Activated naive CD8-positive, alpha-beta T cell treated with anti-CD3 and anti-CD28 coated beads, Interleukin-2, amount 50 U/mL, for 24 hours (primary cell): ENCODE results near the gene WDFY3.

ENCODE experiments used
- ATAC-seq: fragments of 150-1000 bp; cut with Tn5 transposase; one replicate; pipeline ENCODE4 v1.10.0; 2021
- DNase-seq: peaks from one replicate; pipeline ENCODE4 v3.0.0; 2021
- H3K27ac Mint-ChIP-seq: one replicate; pipeline ENCODE4 v1.8.0; 2021; ENCODE audit warnings: mild to moderate bottlenecking, mixed read lengths
- H3K27me3 Mint-ChIP-seq: one replicate; pipeline ENCODE4 v1.8.0; 2021; ENCODE audit warnings: mixed read lengths
- H3K36me3 Mint-ChIP-seq: one replicate; pipeline ENCODE4 v1.8.0; 2021; ENCODE audit warnings: low read depth, mixed read lengths
- H3K4me1 Mint-ChIP-seq: one replicate; pipeline ENCODE4 v1.8.0; 2021; ENCODE audit warnings: mixed read lengths
- H3K4me3 Mint-ChIP-seq: one replicate; pipeline ENCODE4 v1.8.0; 2021; ENCODE audit warnings: mild to moderate bottlenecking, moderate library complexity, mixed read lengths
- H3K9me3 Mint-ChIP-seq: one replicate; pipeline ENCODE4 v1.8.0; 2021; ENCODE audit warnings: mixed read lengths

Gene WDFY3

GRCh38 chr4:84931274-84931673, 35.2 kb downstream of the WDFY3 start:
- H3K4me1 Mint-ChIP-seq = no peaks in the 10 kb centered on the region
- no peak for DNase-seq

GRCh38 chr4:84928089-84928488, 38.4 kb downstream of the WDFY3 start:
- Mint-ChIP-seq H3K4me3 (no peak overlapping the region), H3K36me3 (no peaks in the 10 kb centered on the region), H3K4me1 (no peaks in the 10 kb centered on the region), H3K27me3 (no peaks in the 10 kb centered on the region), H3K9me3 (no peaks in the 10 kb centered on the region), H3K27ac (no peak overlapping the region)
- DNase-seq (no peak), ATAC-seq (no peak)

More at GRCh38 chr4:84931274-84931673, 35.2 kb downstream of the WDFY3 start:
- no peak for ATAC-seq
- H3K4me3 Mint-ChIP-seq = no peak overlapping the region
- no peaks in the 10 kb centered on the region for H3K27me3 Mint-ChIP-seq
- H3K27ac Mint-ChIP-seq = no peak overlapping the region
- no peaks in the 10 kb centered on the region for H3K36me3 Mint-ChIP-seq
- no peaks in the 10 kb centered on the region for H3K9me3 Mint-ChIP-seq

GRCh38 chr4:84927428-84927827, 39.1 kb downstream of the WDFY3 start:
- Mint-ChIP-seq H3K4me3 (no peak overlapping the region), H3K27ac (no peak overlapping the region), H3K4me1 (no peaks in the 10 kb centered on the region), H3K27me3 (no peaks in the 10 kb centered on the region), H3K36me3 (no peaks in the 10 kb centered on the region), H3K9me3 (no peaks in the 10 kb centered on the region)
- DNase-seq (no peak), ATAC-seq (no peak)

DNA sequence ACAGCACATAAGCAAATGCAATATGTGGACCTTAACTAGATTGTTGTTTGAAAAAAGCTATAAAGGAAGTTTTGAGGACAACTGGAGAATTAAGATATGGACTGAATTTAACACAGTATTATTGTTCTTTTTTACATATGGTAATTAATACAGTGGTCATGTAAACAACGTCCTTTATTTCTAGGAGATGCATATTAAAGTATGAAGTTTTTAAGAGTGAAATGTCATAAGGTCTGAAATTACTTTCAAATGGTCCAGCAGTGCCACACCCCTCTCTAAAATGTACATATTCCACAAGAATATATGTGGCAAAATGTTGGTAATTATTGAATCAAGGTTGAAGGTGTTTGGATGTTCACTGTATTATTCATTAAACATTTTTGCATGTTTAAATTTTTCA, 40.9 kb downstream of the WDFY3 start:
- no peaks in the 10 kb centered on the region for H3K36me3 Mint-ChIP-seq
- no peak for DNase-seq
- no peaks in the 10 kb centered on the region for H3K4me1 Mint-ChIP-seq
- ATAC-seq = no peak
- no peak overlapping the region for H3K4me3 Mint-ChIP-seq
- peaks cover 2% of the 10 kb centered on the region for H3K27me3 Mint-ChIP-seq
- no peaks in the 10 kb centered on the region for H3K9me3 Mint-ChIP-seq
- H3K27ac Mint-ChIP-seq = no peak overlapping the region

- H3K9me3 Mint-ChIP-seq = no peaks in the 10 kb centered on the region
- no peak overlapping the region for H3K4me3 Mint-ChIP-seq
- H3K36me3 Mint-ChIP-seq = no peaks in the 10 kb centered on the region
- peaks cover 2% of the 10 kb centered on the region for H3K27me3 Mint-ChIP-seq
- no peak overlapping the region for H3K27ac Mint-ChIP-seq
- no peak for ATAC-seq
- H3K4me1 Mint-ChIP-seq = no peaks in the 10 kb centered on the region
- DNase-seq = no peak
These were observed 42.1 kb downstream of the WDFY3 start for GRCh38 chr4:84924434-84924833.

- no peaks in the 10 kb centered on the region for H3K9me3 Mint-ChIP-seq
- no peaks in the 10 kb centered on the region for H3K36me3 Mint-ChIP-seq
- no peaks in the 10 kb centered on the region for H3K4me1 Mint-ChIP-seq
- H3K4me3 Mint-ChIP-seq = no peak overlapping the region
- DNase-seq (no peak), ATAC-seq (no peak)
- H3K27me3 Mint-ChIP-seq = peaks cover 2% of the 10 kb centered on the region
- H3K27ac Mint-ChIP-seq = no peak overlapping the region
These were observed 45.9 kb downstream of the WDFY3 start for GRCh38 chr4:84920617-84921016.

DNA sequence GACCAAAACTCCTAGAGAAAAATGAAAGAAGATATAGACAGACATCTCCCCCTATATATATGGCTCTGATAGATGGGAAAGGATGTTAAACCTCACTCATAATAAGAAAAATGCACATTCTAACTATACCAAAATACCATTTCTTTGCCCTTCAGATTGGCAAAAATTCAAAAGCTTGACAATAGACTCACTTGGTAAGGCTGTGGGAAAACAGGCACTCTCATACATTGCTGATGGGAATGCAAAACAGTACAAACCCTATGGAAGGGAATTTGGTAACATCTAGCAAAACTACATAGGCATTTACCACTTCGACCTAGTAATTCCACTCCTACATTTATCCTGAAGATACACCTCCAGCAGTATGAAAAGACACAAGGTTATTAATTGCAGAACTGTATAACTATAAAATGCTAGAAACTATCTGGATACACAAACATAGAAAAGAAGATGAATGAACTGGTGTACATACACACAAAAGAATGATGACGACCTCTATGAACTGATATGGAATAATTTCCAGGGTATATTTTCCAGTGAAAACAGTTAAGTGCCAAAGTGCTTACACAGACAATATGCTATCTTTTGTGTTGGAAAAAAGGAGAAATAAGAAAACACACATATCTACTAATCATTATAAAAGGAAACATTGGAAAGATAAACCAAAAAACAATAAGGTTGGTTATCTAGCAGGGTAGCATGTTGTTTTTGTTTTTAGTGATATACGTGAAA, 48.5 kb downstream of the WDFY3 start:
- Mint-ChIP-seq H3K36me3 (no peaks in the 10 kb centered on the region), H3K27ac (no peak overlapping the region), H3K9me3 (no peaks in the 10 kb centered on the region), H3K4me3 (no peak overlapping the region), H3K4me1 (no peaks in the 10 kb centered on the region), H3K27me3 (peaks cover 2% of the 10 kb centered on the region)
- DNase-seq (no peak), ATAC-seq (no peak)

DNA sequence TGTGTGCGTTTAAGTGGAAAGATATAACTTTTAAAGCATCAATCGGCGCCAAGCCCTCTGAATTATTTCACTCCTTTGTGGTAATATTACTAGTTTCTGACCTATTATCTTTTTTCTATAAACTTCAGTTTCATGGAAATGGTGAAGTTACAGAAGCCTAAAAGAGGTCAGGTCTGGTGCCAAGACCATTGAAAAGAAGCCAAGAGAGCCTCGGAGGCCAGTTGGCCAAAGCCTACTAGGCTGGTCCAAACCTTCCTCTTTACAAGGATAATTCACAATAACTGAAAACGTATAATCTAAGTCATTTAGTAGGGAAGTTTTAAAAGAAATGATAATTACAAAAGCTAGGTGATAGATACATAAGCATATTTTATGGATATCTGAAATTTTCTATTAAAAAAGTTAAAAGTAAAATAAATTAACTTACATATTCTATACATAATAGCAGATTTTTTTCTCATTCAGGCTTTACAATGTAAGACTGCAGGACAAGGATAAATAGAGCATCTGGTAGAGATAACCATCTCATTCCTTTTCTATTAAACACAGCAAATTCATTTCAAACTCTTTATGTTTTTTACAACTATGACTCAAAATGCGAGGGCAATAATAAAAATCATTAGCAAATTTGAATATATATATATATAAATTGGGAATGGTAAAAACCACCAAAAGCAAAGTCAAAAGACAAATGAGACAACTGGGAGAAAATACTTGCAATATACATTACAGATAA, 49.2 kb downstream of the WDFY3 start:
- Mint-ChIP-seq H3K9me3 (no peaks in the 10 kb centered on the region), H3K4me3 (no peak overlapping the region), H3K36me3 (no peaks in the 10 kb centered on the region), H3K4me1 (no peaks in the 10 kb centered on the region), H3K27ac (no peak overlapping the region), H3K27me3 (peaks cover 2% of the 10 kb centered on the region)
- DNase-seq (no peak), ATAC-seq (no peak)

- Mint-ChIP-seq H3K4me3 (no peak overlapping the region), H3K27ac (no peak overlapping the region), H3K9me3 (no peaks in the 10 kb centered on the region), H3K27me3 (peaks cover 2% of the 10 kb centered on the region), H3K4me1 (no peaks in the 10 kb centered on the region), H3K36me3 (no peaks in the 10 kb centered on the region)
- no peak for DNase-seq
- no peak for ATAC-seq
These were observed 50.3 kb downstream of the WDFY3 start for GRCh38 chr4:84916227-84916626.

- Mint-ChIP-seq H3K4me1 (no peaks in the 10 kb centered on the region), H3K27ac (no peak overlapping the region)
These were observed 51.1 kb downstream of the WDFY3 start for GRCh38 chr4:84915396-84915780.

GRCh38 chr4:84914686-84915395, 51.6 kb downstream of the WDFY3 start:
- no peaks in the 10 kb centered on the region for H3K27me3 Mint-ChIP-seq
- no peaks in the 10 kb centered on the region for H3K4me1 Mint-ChIP-seq
- ATAC-seq (no peak), DNase-seq (no peak)
- H3K36me3 Mint-ChIP-seq = no peaks in the 10 kb centered on the region
- no peak overlapping the region for H3K4me3 Mint-ChIP-seq
- H3K27ac Mint-ChIP-seq = no peak overlapping the region
- no peaks in the 10 kb centered on the region for H3K9me3 Mint-ChIP-seq

More at GRCh38 chr4:84915396-84915780, 51.1 kb downstream of the WDFY3 start:
- Mint-ChIP-seq H3K36me3 (no peaks in the 10 kb centered on the region), H3K27me3 (no peaks in the 10 kb centered on the region), H3K9me3 (no peaks in the 10 kb centered on the region), H3K4me3 (no peak overlapping the region)
- ATAC-seq (no peak), DNase-seq (no peak)

DNA sequence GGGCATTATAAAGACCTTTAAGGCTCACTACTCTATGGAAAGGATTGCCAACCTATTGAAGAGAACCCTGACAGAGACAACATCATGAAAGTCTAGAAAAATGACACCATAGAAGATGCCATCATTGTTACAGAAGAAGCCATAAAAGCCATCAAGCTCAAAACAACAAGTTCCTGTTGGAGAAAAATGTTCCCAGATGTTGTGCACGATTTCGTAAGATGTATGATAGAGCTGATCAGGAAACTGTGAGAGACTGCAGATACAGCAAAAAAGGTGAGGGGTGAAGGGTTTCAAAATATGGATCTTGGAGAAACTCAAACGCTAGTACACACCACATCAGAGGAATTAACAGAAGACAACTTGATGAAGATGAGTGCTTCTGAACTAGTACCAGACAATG, 53.3 kb downstream of the WDFY3 start:
- ATAC-seq = no peak
- H3K9me3 Mint-ChIP-seq = no peaks in the 10 kb centered on the region
- H3K27ac Mint-ChIP-seq = no peak overlapping the region
- H3K4me3 Mint-ChIP-seq = no peak overlapping the region
- no peaks in the 10 kb centered on the region for H3K27me3 Mint-ChIP-seq
- no peak for DNase-seq
- H3K36me3 Mint-ChIP-seq = no peaks in the 10 kb centered on the region
- H3K4me1 Mint-ChIP-seq = no peaks in the 10 kb centered on the region

GRCh38 chr4:84912741-84913140, 53.7 kb downstream of the WDFY3 start:
- Mint-ChIP-seq H3K4me1 (no peaks in the 10 kb centered on the region), H3K4me3 (no peak overlapping the region), H3K36me3 (no peaks in the 10 kb centered on the region), H3K27me3 (no peaks in the 10 kb centered on the region), H3K27ac (no peak overlapping the region), H3K9me3 (no peaks in the 10 kb centered on the region)
- ATAC-seq = no peak
- no peak for DNase-seq

- ATAC-seq = no peak
- Mint-ChIP-seq H3K36me3 (no peaks in the 10 kb centered on the region), H3K9me3 (peaks cover 3% of the 10 kb centered on the region), H3K27me3 (no peaks in the 10 kb centered on the region), H3K4me3 (no peak overlapping the region), H3K4me1 (no peaks in the 10 kb centered on the region), H3K27ac (no peak overlapping the region)
- no peak for DNase-seq
These were observed 57.6 kb downstream of the WDFY3 start for GRCh38 chr4:84908876-84909275.

DNA sequence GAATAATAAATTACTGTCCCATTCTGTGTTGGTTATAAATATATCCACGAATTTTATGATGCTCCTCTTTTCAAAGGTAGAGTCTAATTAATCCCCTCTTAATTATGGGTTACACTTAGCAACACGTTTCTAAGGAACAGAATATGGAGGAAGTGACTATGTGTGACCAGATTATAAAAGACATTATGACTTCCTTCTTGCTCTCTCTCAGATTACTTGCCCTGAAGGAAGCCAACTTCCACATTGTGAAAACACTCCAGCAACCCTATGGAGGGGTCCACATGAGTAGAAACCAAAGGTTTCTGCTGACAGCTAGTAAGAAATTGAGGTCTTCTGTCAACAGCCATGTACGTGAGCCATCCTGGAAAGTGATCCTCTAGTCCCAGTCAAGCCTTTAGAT, 59.3 kb downstream of the WDFY3 start:
- H3K9me3 Mint-ChIP-seq = peaks cover 3% of the 10 kb centered on the region
- no peak for DNase-seq
- no peak for ATAC-seq
- H3K4me3 Mint-ChIP-seq = no peak overlapping the region
- H3K36me3 Mint-ChIP-seq = no peaks in the 10 kb centered on the region
- no peaks in the 10 kb centered on the region for H3K27me3 Mint-ChIP-seq
- no peaks in the 10 kb centered on the region for H3K4me1 Mint-ChIP-seq
- no peak overlapping the region for H3K27ac Mint-ChIP-seq
